Neural cell (in vitro differentiated cells): ENCODE measurements around the gene B4GALT5. TPM values are rescaled to one million over a fixed set of nuclear protein-coding genes. Genes with fewer than 3 reads are reported as not detected.

Experiments used
- H2AFZ ChIP-seq: fragments of 200-600, 300-800 bp; sonication (generic), shearing (Covaris generic); 2 replicates; pipeline ENCODE4 v1.6.0; 2014; ENCODE audit warnings: low read depth, mild to moderate bottlenecking, antibody characterized with exemption, low read length, moderate library complexity
- H3F3A ChIP-seq: fragments of 200-600 bp; shearing (Covaris generic); 2 replicates; pipeline ENCODE4 v1.6.1; 2016; ENCODE audit warnings: mild to moderate bottlenecking, moderate library complexity, mixed read lengths, antibody characterized with exemption, low read length; ENCODE audit not compliant: insufficient read depth, poor library complexity, severe bottlenecking
- H3K27ac ChIP-seq: fragments of 200-600, 300-800 bp; sonication (generic), shearing (Covaris generic); 2 replicates; pipeline ENCODE4 v1.5.1; 2014; ENCODE audit warnings: mild to moderate bottlenecking, low read length, moderate library complexity
- H3K27me3 ChIP-seq: fragments of 300-800, 200-600 bp; sonication (generic), shearing (Covaris generic); 2 replicates; pipeline ENCODE4 v1.6.0; 2014; ENCODE audit warnings: mild to moderate bottlenecking, low read depth, low read length, moderate library complexity; ENCODE audit not compliant: insufficient read depth
- H3K36me3 ChIP-seq: fragments of 300-800, 200-600 bp; sonication (generic), shearing (Covaris generic); 2 replicates; pipeline ENCODE4 v1.5.1; 2014; ENCODE audit warnings: mild to moderate bottlenecking, antibody characterized with exemption, low read length, moderate library complexity; ENCODE audit not compliant: insufficient read depth
- H3K4me2 ChIP-seq: fragments of 300-800, 200-600 bp; sonication (generic), shearing (Covaris generic); 2 replicates; pipeline ENCODE4 v1.6.0; 2014; ENCODE audit warnings: mild to moderate bottlenecking, low read length
- H3K4me3 ChIP-seq: fragments of 300-800, 200-600 bp; sonication (generic), shearing (Covaris generic); 2 replicates; pipeline ENCODE4 v1.5.1; 2014; ENCODE audit warnings: mild to moderate bottlenecking, low read length, moderate library complexity
- H3K79me2 ChIP-seq: fragments of 200-600 bp; shearing (Covaris generic); replicated peaks from 2 replicates; pipeline ENCODE4 v1.6.0; 2014; ENCODE audit warnings: mild to moderate bottlenecking, low read length, moderate library complexity; ENCODE audit not compliant: insufficient read depth
- H3K9ac ChIP-seq: fragments of 300-800, 200-600 bp; sonication (generic), shearing (Covaris generic); 2 replicates; pipeline ENCODE4 v1.6.1; 2016; ENCODE audit warnings: mild to moderate bottlenecking, low read length, mixed read lengths
- H3K9me2 ChIP-seq: fragments of 200-600 bp; shearing (Covaris generic); 2 replicates; pipeline ENCODE4 v1.6.1; 2016; ENCODE audit warnings: mild to moderate bottlenecking, low read length, mixed read lengths; ENCODE audit not compliant: insufficient read depth
- H3K9me3 ChIP-seq: fragments of 200-600, 300-800 bp; sonication (generic), shearing (Covaris generic); 2 replicates; pipeline ENCODE4 v1.6.1; 2016; ENCODE audit warnings: mild to moderate bottlenecking, mixed run types, low read length, moderate library complexity, mixed read lengths
- H4K20me1 ChIP-seq: fragments of 200-600 bp; shearing (Covaris generic); 2 replicates; pipeline ENCODE4 v1.6.1; 2016; ENCODE audit warnings: mild to moderate bottlenecking, mixed run types; ENCODE audit not compliant: insufficient read depth
- CTCF ChIP-seq: fragments of 450-650 bp; IDR thresholded peaks from 2 replicates; pipeline ENCODE4 v1.5.1; 2014; ENCODE audit warnings: antibody characterized with exemption, mild to moderate bottlenecking, moderate library complexity; ENCODE audit not compliant: poor library complexity, severe bottlenecking
- EP300 ChIP-seq: fragments of 450-650 bp; conservative IDR thresholded peaks from 2 replicates; pipeline ENCODE4 v1.6.1; 2014; ENCODE audit warnings: antibody characterized with exemption, mild to moderate bottlenecking, moderate library complexity; ENCODE audit not compliant: poor library complexity, severe bottlenecking
- EZH2 ChIP-seq: fragments of 200-600, 300-800 bp; shearing (Covaris generic), sonication (generic); IDR thresholded peaks from 2 replicates; pipeline ENCODE4 v1.6.1; 2014; ENCODE audit warnings: antibody characterized with exemption, low read length, borderline replicate concordance, mild to moderate bottlenecking; ENCODE audit not compliant: insufficient read depth, poor library complexity, severe bottlenecking
- MXI1 ChIP-seq: fragments of 450-650 bp; conservative IDR thresholded peaks from 2 replicates; pipeline ENCODE4 v1.6.1; 2014; ENCODE audit warnings: antibody characterized with exemption, mild to moderate bottlenecking; ENCODE audit not compliant: poor library complexity, severe bottlenecking
- POLR2AphosphoS5 ChIP-seq: IDR thresholded peaks from 2 replicates; pipeline ENCODE4 v1.6.1; 2012
- RAD21 ChIP-seq: fragments of 450-650 bp; conservative IDR thresholded peaks from 2 replicates; pipeline ENCODE4 v1.6.1; 2014; ENCODE audit warnings: antibody characterized with exemption, mild to moderate bottlenecking, moderate library complexity
- REST ChIP-seq: IDR thresholded peaks from 2 replicates; pipeline ENCODE4 v1.6.1; 2012; ENCODE audit warnings: borderline replicate concordance
- SMC3 ChIP-seq: fragments of 450-650 bp; conservative IDR thresholded peaks from 2 replicates; pipeline ENCODE4 v1.6.1; 2014; ENCODE audit warnings: antibody characterized with exemption, mild to moderate bottlenecking, moderate library complexity; ENCODE audit not compliant: poor library complexity
- TAF1 ChIP-seq: IDR thresholded peaks from 2 replicates; pipeline ENCODE4 v1.6.1; 2012; ENCODE audit warnings: low read depth
- polyA plus RNA-seq: library from polyadenylated mRNA; depleted of rRNA; stranded (reverse); fragments of >200 nt; gene quantifications from 2 replicates; pipeline ENCODE4 v1.2.3, GENCODE V29; 2014

B4GALT5 gene
- polyA plus RNA-seq, 1 donor from 2014 or later, result 34.7 TPM

GRCh38 chr20:49710971-49711666 is 2.6 kb downstream of the B4GALT5 start:
- Histone ChIP-seq H3K79me2 (peaks cover 52% of the 10 kb centered on the region), H3K27ac (no peak overlapping the region), H3K4me2 (peak overlapping the region; percentile 17), H3K9me3 (no peaks in the 10 kb centered on the region), H3K36me3 (no peaks in the 10 kb centered on the region), H3K4me3 (peak overlapping the region; percentile 94), H3F3A (no peaks in the 10 kb centered on the region), H3K9me2 (no peaks in the 10 kb centered on the region), H2AFZ (no peak overlapping the region), H4K20me1 (no peaks in the 10 kb centered on the region), H3K9ac (no peak overlapping the region), H3K27me3 (no peaks in the 10 kb centered on the region)
- TF ChIP-seq CTCF, result no peak
- TF ChIP-seq REST, result no peak
- no peak for TF ChIP-seq POLR2AphosphoS5
- no peak for TF ChIP-seq SMC3
- no peak for TF ChIP-seq EZH2
- TF ChIP-seq MXI1, result no peak
- no peak for TF ChIP-seq TAF1
- TF ChIP-seq RAD21, result no peak
- no peak for TF ChIP-seq EP300

- Histone ChIP-seq H3K9me2 (no peaks in the 10 kb centered on the region), H3K79me2 (peaks cover 65% of the 10 kb centered on the region), H3K4me2 (no peak overlapping the region), H3K9ac (no peak overlapping the region), H4K20me1 (no peaks in the 10 kb centered on the region), H3K27me3 (no peaks in the 10 kb centered on the region), H3K9me3 (no peaks in the 10 kb centered on the region), H3K36me3 (no peaks in the 10 kb centered on the region), H3K27ac (no peak overlapping the region), H2AFZ (no peak overlapping the region), H3F3A (no peaks in the 10 kb centered on the region), H3K4me3 (no peak overlapping the region)
- TF ChIP-seq MXI1, result no peak
- no peak for TF ChIP-seq REST
- no peak for TF ChIP-seq TAF1
- TF ChIP-seq POLR2AphosphoS5, result no peak
- no peak for TF ChIP-seq CTCF
- no peak for TF ChIP-seq SMC3
- no peak for TF ChIP-seq EZH2
- TF ChIP-seq EP300, result no peak
- no peak for TF ChIP-seq RAD21
Measured at GRCh38 chr20:49707118-49707517, 6.6 kb downstream of the B4GALT5 start.
